ENCODE results near the gene AGAP1. TPM values are rescaled to one million over a fixed set of nuclear protein-coding genes. Genes with fewer than 3 reads are reported as not detected.

AGAP1 gene
- total RNA-seq, 1 donor from 2014 or later = 21.1 TPM

- H3K9me3 ChIP-seq = no peaks in the 10 kb centered on the region
- no peaks in the 10 kb centered on the region for H3K27me3 ChIP-seq
- no peaks in the 10 kb centered on the region for H3K36me3 ChIP-seq
- no peak overlapping the region for H3K4me3 ChIP-seq
- TF ChIP-seq CTCF (IDR thresholded peaks at IDR 0.05) = no peak
- TF ChIP-seq POLR2A (IDR thresholded peaks at IDR 0.05) = no peak
- no peak for TF ChIP-seq POLR2AphosphoS5 (IDR thresholded peaks at IDR 0.05; ENCODE audit: insufficient read depth in 1 of 2, low read depth in 1 of 2)
- H3K4me1 ChIP-seq = no peaks in the 10 kb centered on the region
- intact Hi-C loops (cut with DNase I) = no loop called here
- no peak overlapping the region for H3K27ac ChIP-seq
- no peak for DNase-seq (ENCODE audit: extremely low spot score in 2 of 2)
Measured at GRCh38 chr2:235851828-235852525, 358.1 kb downstream of the AGAP1 start.

GRCh38 chr2:235852526-235852920 lies 358.7 kb downstream of the AGAP1 start:
- intact Hi-C loops (cut with DNase I) = no loop called here
- no peak overlapping the region for H3K4me3 ChIP-seq
- no peaks in the 10 kb centered on the region for H3K9me3 ChIP-seq
- no peak for DNase-seq (ENCODE audit: extremely low spot score in 2 of 2)
- no peak overlapping the region for H3K27ac ChIP-seq
- no peaks in the 10 kb centered on the region for H3K36me3 ChIP-seq
- H3K27me3 ChIP-seq = no peaks in the 10 kb centered on the region
- TF ChIP-seq POLR2A (IDR thresholded peaks at IDR 0.05) (no peak), CTCF (IDR thresholded peaks at IDR 0.05) (no peak), POLR2AphosphoS5 (IDR thresholded peaks at IDR 0.05; ENCODE audit: insufficient read depth in 1 of 2, low read depth in 1 of 2) (no peak)
- no peaks in the 10 kb centered on the region for H3K4me1 ChIP-seq

- no peaks in the 10 kb centered on the region for H3K9me3 ChIP-seq
- no peak overlapping the region for H3K27ac ChIP-seq
- no peak for DNase-seq (ENCODE audit: extremely low spot score in 2 of 2)
- no peak overlapping the region for H3K4me3 ChIP-seq
- no peaks in the 10 kb centered on the region for H3K27me3 ChIP-seq
- intact Hi-C loops (cut with DNase I) = no loop called here
- no peaks in the 10 kb centered on the region for H3K4me1 ChIP-seq
- H3K36me3 ChIP-seq = no peaks in the 10 kb centered on the region
- no peak for TF ChIP-seq POLR2A (IDR thresholded peaks at IDR 0.05)
- TF ChIP-seq POLR2AphosphoS5 (IDR thresholded peaks at IDR 0.05; ENCODE audit: insufficient read depth in 1 of 2, low read depth in 1 of 2) = no peak
- no peak for TF ChIP-seq CTCF (IDR thresholded peaks at IDR 0.05)
Measured at GRCh38 chr2:235854276-235854675, 360.4 kb downstream of the AGAP1 start.

- intact Hi-C loops (cut with DNase I) = no loop called here
- no peak for DNase-seq (ENCODE audit: extremely low spot score in 2 of 2)
- Histone ChIP-seq H3K27ac (no peak overlapping the region), H3K27me3 (no peaks in the 10 kb centered on the region), H3K4me1 (no peaks in the 10 kb centered on the region), H3K9me3 (no peaks in the 10 kb centered on the region), H3K36me3 (no peaks in the 10 kb centered on the region), H3K4me3 (no peak overlapping the region)
- TF ChIP-seq CTCF (IDR thresholded peaks at IDR 0.05) (no peak), POLR2AphosphoS5 (IDR thresholded peaks at IDR 0.05; ENCODE audit: insufficient read depth in 1 of 2, low read depth in 1 of 2) (no peak), POLR2A (IDR thresholded peaks at IDR 0.05) (no peak)
Measured at GRCh38 chr2:235855011-235855410, 361.2 kb downstream of the AGAP1 start.

GRCh38 chr2:235856151-235856854 lies 362.5 kb downstream of the AGAP1 start:
- TF ChIP-seq POLR2A (IDR thresholded peaks at IDR 0.05) (no peak), POLR2AphosphoS5 (IDR thresholded peaks at IDR 0.05; ENCODE audit: insufficient read depth in 1 of 2, low read depth in 1 of 2) (no peak), CTCF (IDR thresholded peaks at IDR 0.05) (no peak)
- no peak overlapping the region for H3K27ac ChIP-seq
- intact Hi-C loops (cut with DNase I) = no loop called here
- H3K36me3 ChIP-seq = no peaks in the 10 kb centered on the region
- no peaks in the 10 kb centered on the region for H3K4me1 ChIP-seq
- H3K27me3 ChIP-seq = no peaks in the 10 kb centered on the region
- no peak for DNase-seq (ENCODE audit: extremely low spot score in 2 of 2)
- H3K9me3 ChIP-seq = no peaks in the 10 kb centered on the region
- no peak overlapping the region for H3K4me3 ChIP-seq

Data from vagina (tissue), 2 donors.